AG20443 (cell line): ENCODE results near the gene ARNT2.

Source experiments
- DNase-seq: peaks from one replicate; pipeline ENCODE4 v3.0.0; 2012; ENCODE audit warnings: low spot score, mixed read lengths

Gene ARNT2

DNA sequence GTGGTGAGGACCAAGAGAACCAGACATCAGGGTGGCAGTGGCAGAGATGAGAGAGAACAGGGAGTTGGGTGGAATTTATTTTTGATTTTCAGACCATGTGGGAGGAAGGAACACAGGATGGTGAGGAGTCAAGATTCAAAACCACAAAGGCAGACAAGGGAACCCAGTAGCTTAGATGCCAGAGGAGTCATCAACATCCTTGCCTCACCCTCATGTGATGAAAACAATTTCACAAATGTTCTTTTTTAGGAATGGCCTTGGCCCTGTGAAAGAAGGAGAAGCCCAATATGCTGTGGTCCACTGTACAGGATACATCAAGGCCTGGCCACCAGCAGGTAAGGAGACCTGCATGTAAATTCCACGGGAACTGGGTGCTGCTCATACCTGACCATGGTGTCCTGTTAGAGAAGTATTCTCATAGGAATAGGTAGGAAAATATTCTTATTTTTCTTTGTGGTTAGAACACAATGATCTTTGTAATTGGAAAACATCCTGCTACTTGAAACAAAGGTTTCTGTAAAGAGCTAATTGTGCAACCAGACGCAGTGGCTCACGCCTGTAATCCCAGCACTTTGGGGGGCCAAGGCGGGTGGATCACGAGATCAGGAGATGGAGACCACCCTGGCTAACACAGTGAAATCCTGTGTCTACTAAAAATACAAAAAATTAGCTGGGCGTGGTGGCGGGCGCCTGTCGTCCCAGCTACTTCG, 110.0 kb downstream of the ARNT2 start:
- peak; percentile 81 for DNase-seq

DNA sequence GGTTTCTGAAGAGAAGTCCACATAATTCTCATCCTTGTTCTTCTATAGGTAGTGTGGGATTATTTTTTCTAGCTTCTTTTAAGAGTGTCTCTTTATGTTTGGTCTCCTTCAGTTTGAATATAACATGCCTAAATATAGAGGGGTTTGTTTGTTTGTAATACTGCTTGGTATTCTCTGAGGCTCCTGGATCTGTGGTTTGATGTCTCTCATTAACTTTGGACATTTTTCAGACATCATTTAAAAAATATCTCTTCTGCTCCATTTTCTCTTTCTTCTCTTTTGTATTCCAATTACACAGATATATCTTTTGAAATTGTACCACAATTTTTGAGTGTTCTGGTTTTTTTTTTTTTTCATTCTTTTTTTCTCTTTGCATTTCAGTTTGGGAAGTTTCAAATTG, 113.1 kb downstream of the ARNT2 start:
- no peak for DNase-seq

GRCh38 chr15:80518522-80518921, 114.3 kb downstream of the ARNT2 start:
- no peak for DNase-seq

DNA sequence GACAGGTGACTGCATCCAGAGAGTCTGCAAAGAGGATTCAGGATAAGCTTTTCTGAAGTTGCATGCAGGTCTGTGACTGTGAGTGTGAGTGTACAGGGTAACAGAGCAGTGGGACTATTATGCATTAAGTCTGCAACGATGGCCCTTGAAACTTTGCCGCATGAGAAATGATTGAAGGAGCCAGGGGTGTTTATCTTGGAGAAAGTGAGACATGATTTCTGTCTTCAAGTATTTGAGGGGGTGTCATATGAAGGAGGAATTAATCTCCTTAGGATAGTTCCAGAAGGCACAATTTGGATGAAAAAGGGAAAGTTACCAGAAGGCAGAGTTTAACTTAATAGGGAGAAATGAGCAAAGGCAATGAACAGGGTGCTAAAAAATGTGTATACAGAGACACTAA, 119.6 kb downstream of the ARNT2 start:
- no peak for DNase-seq

DNA sequence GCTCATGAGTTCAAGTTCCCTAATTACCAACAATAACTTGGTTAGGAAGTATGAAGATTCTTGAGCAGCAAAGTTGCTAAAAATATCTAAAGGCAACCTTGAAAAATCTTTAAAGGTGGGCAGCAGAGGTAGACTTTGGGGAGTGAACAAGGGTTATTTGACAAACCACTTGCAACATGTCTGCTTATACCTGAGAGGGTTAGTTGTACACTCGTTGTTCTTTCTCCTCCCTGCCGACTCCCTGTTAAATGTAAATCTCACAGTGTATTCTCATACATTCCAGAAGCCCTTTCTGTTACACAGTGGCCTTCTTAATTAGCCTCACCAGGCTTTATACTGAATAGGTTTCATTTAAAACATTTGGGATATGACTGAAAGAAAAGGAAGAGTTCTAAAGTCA, 121.7 kb downstream of the ARNT2 start:
- DNase-seq = no peak

DNA sequence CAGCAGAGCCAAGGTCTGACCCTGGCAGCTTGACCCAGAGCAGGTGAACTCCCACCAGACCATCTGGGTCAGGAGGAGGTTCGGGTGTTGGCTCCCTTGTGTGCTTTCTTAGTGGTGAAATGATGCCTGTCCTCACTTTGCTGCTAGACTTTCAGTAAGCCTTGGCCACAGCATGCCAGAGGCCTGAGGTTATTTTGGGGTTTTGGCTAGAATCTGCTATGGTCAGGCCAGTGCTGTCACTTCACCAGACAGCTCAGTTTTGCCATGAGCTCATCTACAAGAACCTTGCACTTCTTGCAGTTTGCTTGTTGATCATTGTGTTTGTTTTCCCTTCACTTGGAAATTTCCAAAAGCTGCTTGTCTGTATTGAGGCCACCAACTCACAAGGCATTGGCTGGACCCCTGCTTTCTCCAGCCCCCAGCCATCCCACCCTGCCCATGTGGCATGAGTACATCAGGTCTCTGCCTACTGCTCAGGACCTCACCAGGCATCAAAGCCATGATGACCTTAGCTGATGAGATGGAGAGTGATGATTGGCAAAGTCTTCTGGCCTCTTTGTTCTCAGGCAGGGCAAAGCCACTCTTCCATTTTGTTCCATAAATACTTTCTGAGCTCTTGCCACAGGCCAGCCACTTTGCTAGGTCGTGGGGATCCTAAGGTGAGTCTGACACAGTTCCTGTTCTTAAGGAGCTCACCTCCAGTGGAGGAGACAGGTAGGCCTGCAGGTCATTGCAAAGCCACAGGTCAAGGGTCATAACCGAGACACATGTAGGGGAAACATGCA, 122.6 kb downstream of the ARNT2 start:
- peak; percentile 92 for DNase-seq

DNA sequence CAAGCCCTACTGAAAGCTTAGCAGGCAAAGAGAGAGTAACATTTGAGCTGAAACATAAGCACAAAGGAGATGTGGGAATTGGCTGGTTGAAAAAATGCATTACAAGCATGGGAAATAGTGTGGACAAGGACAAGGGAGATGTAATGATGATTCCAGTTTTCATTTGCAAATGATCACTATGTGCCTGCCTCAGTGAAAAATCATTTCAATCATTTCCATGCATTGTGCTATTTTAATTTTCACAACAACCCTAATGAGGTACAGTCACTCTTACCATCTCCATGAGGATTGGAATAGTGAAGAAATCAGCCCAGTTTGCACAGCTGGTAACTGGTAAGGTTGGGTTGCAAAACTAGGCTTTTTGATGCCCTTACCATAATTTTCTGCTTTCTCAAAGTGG, 123.2 kb downstream of the ARNT2 start:
- no peak for DNase-seq

DNA sequence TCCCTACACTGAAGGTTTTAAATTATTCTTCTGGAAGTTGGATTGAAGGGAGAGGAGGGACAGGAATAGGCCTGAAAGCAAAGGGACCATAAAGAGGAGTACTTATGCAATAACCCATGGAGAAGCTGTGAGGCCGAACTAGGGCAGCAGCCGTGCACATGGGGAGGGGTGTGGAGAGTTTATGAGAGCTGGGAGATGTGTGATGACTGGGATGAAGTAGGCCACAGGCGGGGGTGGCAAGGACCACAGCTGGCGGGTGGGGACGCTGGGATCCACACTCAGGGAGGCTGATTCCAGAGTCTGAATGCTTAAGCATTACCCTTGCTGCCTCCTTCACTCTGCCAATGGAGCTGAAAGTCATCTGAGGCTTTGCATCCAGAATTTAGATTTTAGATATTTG, 123.8 kb downstream of the ARNT2 start:
- DNase-seq = no peak

GRCh38 chr15:80530737-80531365, 126.7 kb downstream of the ARNT2 start:
- peak; percentile 62 for DNase-seq

GRCh38 chr15:80531388-80531787, 127.2 kb downstream of the ARNT2 start:
- peak; percentile 35 for DNase-seq

DNA sequence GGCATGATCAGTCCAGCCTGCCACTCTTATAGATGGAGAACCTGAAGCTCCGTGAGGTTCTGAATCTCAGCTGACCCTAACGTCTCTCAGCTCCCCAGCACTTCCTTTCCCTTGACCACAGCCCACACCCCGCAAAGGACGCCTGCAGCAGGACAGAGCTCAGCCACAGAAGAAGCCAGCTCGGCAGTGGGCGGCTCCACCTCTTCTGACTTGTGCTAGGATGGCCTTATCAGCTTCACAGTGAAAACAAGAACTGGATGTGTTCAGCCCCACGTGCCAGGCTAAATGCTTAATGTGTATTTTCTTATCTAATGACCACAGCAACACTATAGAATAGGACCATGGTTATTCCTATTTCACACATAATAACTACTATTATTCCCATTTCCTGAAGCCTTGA, 127.6 kb downstream of the ARNT2 start:
- DNase-seq = no peak

GRCh38 chr15:80533790-80534333, 129.7 kb downstream of the ARNT2 start:
- no peak for DNase-seq

DNA sequence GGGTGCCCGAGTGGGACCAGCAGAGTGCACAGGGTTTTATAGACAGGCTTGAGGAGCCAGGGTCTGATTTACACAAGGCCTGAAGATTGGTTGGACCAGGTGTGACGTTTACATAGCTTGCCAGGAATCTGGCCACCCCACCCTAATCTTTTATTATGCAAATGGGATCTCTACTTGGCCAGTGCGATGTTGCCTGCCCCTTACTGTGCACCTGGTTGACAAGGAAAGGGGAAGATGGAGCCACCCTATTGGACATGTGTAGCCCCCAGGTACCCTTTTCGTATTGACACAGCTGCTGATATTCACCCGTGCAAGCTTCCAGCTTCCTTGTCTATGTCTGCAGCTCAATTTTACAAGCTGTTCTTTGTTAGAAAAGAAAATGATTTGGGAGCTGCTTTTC, 132.0 kb downstream of the ARNT2 start:
- DNase-seq = no peak

GRCh38 chr15:80536716-80537115, 132.5 kb downstream of the ARNT2 start:
- DNase-seq = no peak

- no peak for DNase-seq
These were observed 140.9 kb downstream of the ARNT2 start for GRCh38 chr15:80545078-80545477.

GRCh38 chr15:80547264-80547663, 143.1 kb downstream of the ARNT2 start:
- no peak for DNase-seq

- peak; percentile 36 for DNase-seq
These were observed 145.0 kb downstream of the ARNT2 start for GRCh38 chr15:80549191-80549590.

GRCh38 chr15:80549654-80550053, 145.5 kb downstream of the ARNT2 start:
- no peak for DNase-seq

- DNase-seq = peak; percentile 63
These were observed 146.2 kb downstream of the ARNT2 start for GRCh38 chr15:80550219-80550907.

GRCh38 chr15:80550908-80551260, 146.7 kb downstream of the ARNT2 start:
- no peak for DNase-seq

GRCh38 chr15:80551348-80551747, 147.2 kb downstream of the ARNT2 start:
- DNase-seq = no peak

DNA sequence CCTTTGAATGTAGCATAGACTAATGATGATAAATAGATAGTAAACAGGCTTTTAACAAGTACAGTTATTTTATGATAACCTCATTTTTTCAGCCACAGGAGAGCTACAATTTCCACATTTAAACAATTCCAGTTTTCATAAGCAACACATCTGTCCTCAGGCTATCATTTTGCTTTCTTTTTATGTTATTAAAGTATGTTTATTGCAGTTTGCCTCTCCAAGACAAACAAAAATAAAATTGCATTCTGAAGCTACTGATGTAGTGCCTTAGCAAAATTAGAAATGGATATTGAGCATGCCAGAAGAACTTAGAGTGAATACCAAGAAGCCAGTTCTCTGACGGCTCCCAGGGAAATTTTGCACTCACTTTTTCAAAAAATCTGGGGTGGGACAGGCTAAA, 150.4 kb downstream of the ARNT2 start:
- no peak for DNase-seq
